Astrocyte of the cerebellum (primary cell): ENCODE measurements around the gene P2RY8.
"Not testable (repeated sequence)": the region's sequence is repeated elsewhere in the genome, so short reads cannot be mapped to it uniquely, and the experiment has no call there.

Source experiments
- DNase-seq: peaks from one replicate; pipeline ENCODE4 v3.0.0-alpha.2; 2011; ENCODE audit warnings: low read depth
- H3K4me3 ChIP-seq: 2 replicates; pipeline ENCODE4 v1.5.1; 2011; ENCODE audit warnings: mild to moderate bottlenecking, low read depth, low read length, moderate library complexity
- CTCF ChIP-seq: IDR thresholded peaks from 2 replicates; pipeline ENCODE4 v1.5.1; 2012; ENCODE audit warnings: low read length, low read depth, moderate library complexity, mild to moderate bottlenecking; ENCODE audit errors: missing control alignments
- in situ Hi-C: cut with HindIII; loops from 2 replicates; pipeline ENCODE4 v1.10.0; 2017; ENCODE audit warnings: low sequenced_read_pairs

The P2RY8 gene

GRCh38 chrX:1434871-1435240, 102.1 kb downstream of the P2RY8 start:
- no peak overlapping the region for H3K4me3 ChIP-seq
- in situ Hi-C loops = no loop called here
- no peak for TF ChIP-seq CTCF
- no peak for DNase-seq

- H3K4me3 ChIP-seq = no peak overlapping the region
- in situ Hi-C loops = no loop called here
- TF ChIP-seq CTCF = no peak
- no peak for DNase-seq
Measured at GRCh38 chrX:1433646-1434357, 103.2 kb downstream of the P2RY8 start.

- in situ Hi-C loops = no loop called here
- no peak for TF ChIP-seq CTCF
- H3K4me3 ChIP-seq = no peak overlapping the region
- no peak for DNase-seq
Measured at GRCh38 chrX:1430451-1430850, 106.5 kb downstream of the P2RY8 start.

- in situ Hi-C loops = no loop called here
- TF ChIP-seq CTCF = no peak
- no peak for DNase-seq
- H3K4me3 ChIP-seq = no peak overlapping the region
Measured at GRCh38 chrX:1427756-1428155, 109.2 kb downstream of the P2RY8 start.

- in situ Hi-C loops, DNase-seq, H3K4me3 ChIP-seq: not testable (repeated sequence)
Measured at GRCh38 chrX:1426321-1426720, 110.7 kb downstream of the P2RY8 start.

GRCh38 chrX:1425381-1425780, 111.6 kb downstream of the P2RY8 start:
- in situ Hi-C loops = no loop called here
- TF ChIP-seq CTCF = no peak
- H3K4me3 ChIP-seq = no peak overlapping the region
- DNase-seq = no peak

- no peak overlapping the region for H3K4me3 ChIP-seq
- no peak for TF ChIP-seq CTCF
- in situ Hi-C loops = no loop called here
- DNase-seq = no peak
Measured at GRCh38 chrX:1424147-1424851, 112.7 kb downstream of the P2RY8 start.
